Osteoblast (primary cell): ENCODE data around the gene CAST. TPM values are rescaled to one million over a fixed set of nuclear protein-coding genes. Genes with fewer than 3 reads are reported as not detected.

Experiments used
- DNase-seq: peaks from one replicate; pipeline ENCODE4 v3.0.0; 2011; ENCODE audit warnings: low spot score, mixed read lengths; ENCODE audit not compliant: insufficient read length; ENCODE audit errors: missing footprints
- H2AFZ ChIP-seq: 2 replicates; pipeline ENCODE4 v1.6.0; 2011; ENCODE audit warnings: mild to moderate bottlenecking, low read length
- H3K27ac ChIP-seq: 2 replicates; pipeline ENCODE4 v1.5.1; 2011; ENCODE audit warnings: mild to moderate bottlenecking, low read depth, low read length, moderate library complexity
- H3K27me3 ChIP-seq: 2 replicates; pipeline ENCODE4 v1.6.0; 2012; ENCODE audit warnings: mild to moderate bottlenecking, control low read depth, inconsistent platforms, low read length, moderate library complexity; ENCODE audit not compliant: insufficient read depth
- H3K36me3 ChIP-seq: 2 replicates; pipeline ENCODE4 v1.5.1; 2011; ENCODE audit warnings: mild to moderate bottlenecking, low read length, control low read depth, moderate library complexity; ENCODE audit not compliant: insufficient read depth
- H3K4me1 ChIP-seq: 2 replicates; pipeline ENCODE4 v1.5.1; 2011; ENCODE audit warnings: mild to moderate bottlenecking, low read length, control low read depth, moderate library complexity; ENCODE audit not compliant: insufficient read depth
- H3K4me2 ChIP-seq: 2 replicates; pipeline ENCODE4 v1.6.0; 2011; ENCODE audit warnings: mild to moderate bottlenecking, low read length; ENCODE audit not compliant: insufficient read depth
- H3K4me3 ChIP-seq: fragments of 200-600 bp; sonication (generic); 3 replicates; pipeline ENCODE4 v1.5.1; 2012; ENCODE audit warnings: mild to moderate bottlenecking, low read length, inconsistent platforms; ENCODE audit not compliant: insufficient read depth
- H3K79me2 ChIP-seq: 2 replicates; pipeline ENCODE4 v1.6.0; 2012; ENCODE audit warnings: mild to moderate bottlenecking, low read length, control low read depth, inconsistent platforms; ENCODE audit not compliant: insufficient read depth
- H3K9me3 ChIP-seq: 2 replicates; pipeline ENCODE4 v1.5.1; 2011; ENCODE audit warnings: low read depth, low read length, control low read depth
- H4K20me1 ChIP-seq: 2 replicates; pipeline ENCODE4 v1.6.0; 2012; ENCODE audit warnings: mild to moderate bottlenecking, low read length, control low read depth; ENCODE audit not compliant: insufficient read depth
- CTCF ChIP-seq: IDR thresholded peaks from 2 replicates; pipeline ENCODE4 v1.5.1; 2011; ENCODE audit warnings: mild to moderate bottlenecking, low read depth, low read length, moderate library complexity; ENCODE audit errors: extremely low read depth
- total RNA-seq: library from RNA; depleted of rRNA; stranded (reverse); fragments of >200 nt; gene quantifications from 2 replicates; pipeline ENCODE4 v1.2.3, GENCODE V29; 2012

The CAST gene
- total RNA-seq, 1 donor = 278 TPM

- no peaks in the 10 kb centered on the region for H3K79me2 ChIP-seq
- H2AFZ ChIP-seq = no peak overlapping the region
- H3K9me3 ChIP-seq = no peaks in the 10 kb centered on the region
- no peak overlapping the region for H3K4me2 ChIP-seq
- H3K27ac ChIP-seq = no peak overlapping the region
- H4K20me1 ChIP-seq = no peaks in the 10 kb centered on the region
- peaks cover 86% of the 10 kb centered on the region for H3K36me3 ChIP-seq
- H3K4me3 ChIP-seq = no peak overlapping the region
- H3K4me1 ChIP-seq = no peaks in the 10 kb centered on the region
- H3K27me3 ChIP-seq = no peaks in the 10 kb centered on the region
- no peak for DNase-seq
- no peak for TF ChIP-seq CTCF
These were observed 109.9 kb downstream of the CAST start for GRCh38 chr5:96772111-96772510.

- H3K4me3 ChIP-seq = no peak overlapping the region
- no peaks in the 10 kb centered on the region for H3K9me3 ChIP-seq
- no peak overlapping the region for H3K4me2 ChIP-seq
- H3K79me2 ChIP-seq = no peaks in the 10 kb centered on the region
- no peaks in the 10 kb centered on the region for H3K4me1 ChIP-seq
- no peaks in the 10 kb centered on the region for H3K27me3 ChIP-seq
- H4K20me1 ChIP-seq = no peaks in the 10 kb centered on the region
- DNase-seq = no peak
- no peak for TF ChIP-seq CTCF
- H3K27ac ChIP-seq = no peak overlapping the region
- H3K36me3 ChIP-seq = peaks cover 82% of the 10 kb centered on the region
- H2AFZ ChIP-seq = no peak overlapping the region
These were observed 110.4 kb downstream of the CAST start for GRCh38 chr5:96772542-96772941.

DNA sequence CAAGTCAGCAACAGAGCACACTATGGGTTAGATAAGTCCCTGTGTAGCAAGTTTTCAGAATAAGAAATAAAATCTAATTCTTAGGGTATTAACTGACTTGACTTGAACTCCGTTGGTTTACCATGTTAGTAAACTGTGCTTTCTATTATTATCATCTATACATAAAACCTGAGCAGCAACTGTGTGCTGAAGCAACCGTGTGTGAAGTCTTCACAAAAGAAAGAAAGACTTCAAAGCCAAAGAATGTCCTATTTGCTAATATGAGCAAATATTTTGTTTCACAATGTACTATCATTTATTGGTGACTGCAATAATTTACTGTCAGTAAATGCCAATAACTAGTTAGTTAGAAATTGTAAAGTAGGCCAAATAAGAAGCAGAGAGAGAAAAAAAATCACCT is 112.9 kb downstream of the CAST start:
- no peaks in the 10 kb centered on the region for H3K79me2 ChIP-seq
- H3K9me3 ChIP-seq = no peaks in the 10 kb centered on the region
- no peak overlapping the region for H3K4me3 ChIP-seq
- no peak for DNase-seq
- H2AFZ ChIP-seq = no peak overlapping the region
- H4K20me1 ChIP-seq = peaks cover 9% of the 10 kb centered on the region
- no peak overlapping the region for H3K4me2 ChIP-seq
- no peak for TF ChIP-seq CTCF
- H3K27ac ChIP-seq = no peak overlapping the region
- H3K27me3 ChIP-seq = no peaks in the 10 kb centered on the region
- peaks cover 81% of the 10 kb centered on the region for H3K36me3 ChIP-seq
- peaks cover 2% of the 10 kb centered on the region for H3K4me1 ChIP-seq

DNA sequence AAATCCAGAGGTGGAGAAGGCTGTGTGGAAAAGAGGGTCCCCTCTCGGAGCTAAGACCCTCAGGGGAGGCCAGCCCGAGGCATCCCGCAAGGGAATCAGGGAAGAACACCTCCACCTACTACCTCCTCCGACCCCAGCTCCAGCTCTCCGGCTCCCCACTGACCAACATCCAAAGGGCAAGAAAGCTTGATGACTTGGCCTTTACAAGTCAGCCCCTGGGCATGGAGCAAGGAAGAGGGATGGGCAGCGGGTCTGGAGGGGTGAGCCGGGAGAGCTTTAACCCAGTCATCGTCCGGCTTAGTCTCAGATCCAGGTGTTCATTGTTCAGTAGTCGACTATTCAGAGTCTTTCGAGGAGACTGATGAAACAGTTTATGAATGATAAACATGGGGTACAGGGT is 113.5 kb downstream of the CAST start:
- no peak overlapping the region for H2AFZ ChIP-seq
- H3K27me3 ChIP-seq = no peaks in the 10 kb centered on the region
- peaks cover 76% of the 10 kb centered on the region for H3K36me3 ChIP-seq

More for the DNA sequence above, 113.5 kb downstream of the CAST start:
- no peaks in the 10 kb centered on the region for H3K79me2 ChIP-seq
- DNase-seq = no peak
- H3K27ac ChIP-seq = no peak overlapping the region
- H3K4me3 ChIP-seq = no peak overlapping the region
- no peaks in the 10 kb centered on the region for H3K9me3 ChIP-seq
- H3K4me2 ChIP-seq = no peak overlapping the region
- H3K4me1 ChIP-seq = peaks cover 8% of the 10 kb centered on the region
- no peak for TF ChIP-seq CTCF
- peaks cover 13% of the 10 kb centered on the region for H4K20me1 ChIP-seq
